K562 (cell line): ENCODE measurements around the gene CLIC3. TPM values are rescaled to one million over a fixed set of nuclear protein-coding genes. Genes with fewer than 3 reads are reported as not detected.
A peak's percentile ranks its signal among the peaks of the same experiment; 100 is the strongest.

Experiments used
- CBFA2T3 ChIP-seq: fragments of 450-650 bp; IDR thresholded peaks from 2 replicates; pipeline ENCODE4 v1.6.1; 2017
- CTBP1 ChIP-seq: fragments of 450-650 bp; IDR thresholded peaks from 2 replicates; pipeline ENCODE4 v1.6.1; 2016; ENCODE audit warnings: borderline replicate concordance
- CTCF ChIP-seq, 3 experiments: IDR thresholded peaks in 2 of 3; conservative IDR thresholded peaks in 1 of 3; 2 replicates each; pipeline ENCODE4 v1.5.1; 2011 to 2012; ENCODE audit warnings: low read length in 3 of 3, mild to moderate bottlenecking in 3 of 3, control low read depth in 2 of 3, improper control_type of control experiment in 1 of 3, inconsistent platforms in 1 of 3, low read depth in 1 of 3, mixed read lengths in 1 of 3, moderate library complexity in 1 of 3; ENCODE audit not compliant: insufficient read depth in 2 of 3
- EP400 ChIP-seq: fragments of 450-650 bp; IDR thresholded peaks from 2 replicates; pipeline ENCODE4 v1.6.1; 2017; ENCODE audit warnings: antibody characterized with exemption, mild to moderate bottlenecking, moderate library complexity
- ETS1 ChIP-seq: conservative IDR thresholded peaks from 2 replicates; pipeline ENCODE4 v1.6.1; 2011; ENCODE audit warnings: low read depth, mild to moderate bottlenecking, low read length; ENCODE audit not compliant: control insufficient read depth
- FIP1L1 ChIP-seq: fragments of 200-400 bp; formaldehyde crosslinking; IDR thresholded peaks from 2 replicates; pipeline ENCODE4 v1.6.1; 2018; ENCODE audit warnings: mild to moderate bottlenecking, low read depth, low read length; ENCODE audit not compliant: poor library complexity, severe bottlenecking
- FOXK1 ChIP-seq: sonication (generic); formaldehyde crosslinking; IDR thresholded peaks from 2 replicates; pipeline ENCODE4 v1.8.0; 2022; ENCODE audit warnings: missing genetic modification reagents, mild to moderate bottlenecking, borderline replicate concordance
- FOXP1 ChIP-seq: sonication (generic); formaldehyde crosslinking; IDR thresholded peaks from 2 replicates; pipeline ENCODE4 v1.8.0; 2022; ENCODE audit warnings: mild to moderate bottlenecking, missing genetic modification reagents
- JUN ChIP-seq, 2 experiments: sonication (generic) in 1 of 2; formaldehyde crosslinking in 1 of 2; IDR thresholded peaks; 2 replicates each; pipeline versions ENCODE4 v1.6.1 to v1.8.0; 2012 to 2022; ENCODE audit warnings: borderline replicate concordance in 2 of 2, mild to moderate bottlenecking in 2 of 2, improper control_type of control experiment in 1 of 2, low read depth in 1 of 2, low read length in 1 of 2, missing genetic modification reagents in 1 of 2
- KLF16 ChIP-seq: IDR thresholded peaks from 2 replicates; pipeline ENCODE4 v1.6.1; 2016; ENCODE audit warnings: antibody characterized with exemption
- MAZ ChIP-seq, 2 experiments: fragments of 450-650 bp in 1 of 2; sonication (generic) in 1 of 2; formaldehyde crosslinking; IDR thresholded peaks in 1 of 2; conservative IDR thresholded peaks in 1 of 2; 2 replicates each; pipeline versions ENCODE4 v1.4.0 to v1.5.0; 2020; ENCODE audit warnings: mild to moderate bottlenecking in 1 of 2, missing genetic modification reagents in 1 of 2
- NR2C2 ChIP-seq, 2 experiments: fragments of 200-800 bp in 1 of 2; sonication (Bioruptor generic) in 1 of 2; sonication (generic) in 1 of 2; formaldehyde crosslinking in 1 of 2; IDR thresholded peaks; 2 replicates each; pipeline versions ENCODE4 v1.6.1 to v1.8.0; 2016 to 2022; ENCODE audit warnings: mild to moderate bottlenecking in 1 of 2, missing compliant biosample characterization in 1 of 2, missing genetic modification characterization in 1 of 2, missing genetic modification reagents in 1 of 2
- PRDM10 ChIP-seq: fragments of 450-650 bp; IDR thresholded peaks from 2 replicates; pipeline ENCODE4 v1.6.1; 2018; ENCODE audit not compliant: partially characterized antibody
- RAD21 ChIP-seq, 2 experiments: fragments of 250-450 bp in 1 of 2; fragments of 450-650 bp in 1 of 2; sonication (Bioruptor Pico) in 1 of 2; formaldehyde crosslinking in 1 of 2; IDR thresholded peaks in 1 of 2; conservative IDR thresholded peaks in 1 of 2; 2 replicates each; pipeline versions ENCODE4 v1.4.0 to v1.8.0; 2020 to 2022; ENCODE audit warnings: mild to moderate bottlenecking in 2 of 2, moderate library complexity in 1 of 2
- TOE1 ChIP-seq, 2 experiments: fragments of 450-650 bp in 1 of 2; sonication (generic) in 1 of 2; formaldehyde crosslinking in 1 of 2; IDR thresholded peaks; 2 replicates each; pipeline versions ENCODE4 v1.7.1 to v1.8.0; 2016 to 2022; ENCODE audit warnings: borderline replicate concordance in 2 of 2, mild to moderate bottlenecking in 2 of 2, antibody characterized with exemption in 1 of 2, inconsistent platforms in 1 of 2, low read depth in 1 of 2, missing genetic modification reagents in 1 of 2, moderate library complexity in 1 of 2
- ZNF431 ChIP-seq: sonication (generic); formaldehyde crosslinking; IDR thresholded peaks from 2 replicates; pipeline ENCODE4 v1.8.0; 2022; ENCODE audit warnings: mild to moderate bottlenecking, missing genetic modification reagents
- ZNF76 ChIP-seq: fragments of 250-450 bp; sonication (Bioruptor Pico); IDR thresholded peaks from 2 replicates; pipeline ENCODE4 v1.4.0; 2020; ENCODE audit warnings: mild to moderate bottlenecking, moderate library complexity, borderline replicate concordance
- polyA plus RNA-seq, 8 experiments: library from polyadenylated mRNA; depleted of rRNA in 4 of 8; stranded (reverse) in 5 of 8; unstranded in 3 of 8; fragments of >200 nt; fragmentation: Nextera tagmentation in 2 of 8; fragmentation: Illumina TruSeq in 1 of 8; extraction: Ambion mirVana in 2 of 8; extraction: Trizol in 1 of 8; gene quantifications; 2 replicates each; pipeline versions ENCODE4 v1.2.1 to v1.2.3, GENCODE V29; 2011 to 2014; ENCODE audit warnings: inconsistent platforms in 1 of 8, missing spikeins in 1 of 8
- total RNA-seq, 7 experiments: library from RNA; depleted of rRNA in 6 of 7; stranded (reverse); fragments of >200 nt in 6 of 7; fragmentation: Illumina TruSeq in 2 of 7; extraction: Trizol in 2 of 7; gene quantifications; 2 replicates each; pipeline versions ENCODE4 v1.2.1 to v1.2.3, GENCODE V29; 2011 to 2021; ENCODE audit warnings: low replicate concordance in 1 of 7

The CLIC3 gene
- total and polyA plus RNA-seq, 9 of the 15 experiments (the other 6 are each of a cell fraction or from before 2014, with no cell fraction given): 0.27 to 0.29 TPM; not detected in 7

- TF ChIP-seq ETS1 (peak; percentile 16; the same call in 1 of the 2 replicates), FOXP1 (CRISPR knock-in tag) (peak; percentile 66; the same call in 1 of the 2 replicates), CTCF (IDR thresholded peaks at IDR 0.05 in 2 of 3, conservative IDR thresholded peaks at IDR 0.05 in 1 of 3; ENCODE audit: insufficient read depth in 2 of 3, low read depth in 1 of 3, low read length in 3 of 3) (peak; percentile 67 to 80 (median 71)), PRDM10 (peak; percentile 8), CTBP1 (peak; percentile 61; the same call in 1 of the 2 replicates), FIP1L1 (peak; percentile 48), JUN (IDR thresholded peaks at IDR 0.05; ENCODE audit: borderline replicate concordance, low read depth, low read length) (no peak), JUN (CRISPR knock-in tag; IDR thresholded peaks at IDR 0.05; ENCODE audit: borderline replicate concordance) (0 out of 2 replicates have a peak, but pooled peaks have one; percentile 39), TOE1 (IDR thresholded peaks at IDR 0.05; ENCODE audit: borderline replicate concordance) (no peak), TOE1 (CRISPR knock-in tag; IDR thresholded peaks at IDR 0.05; ENCODE audit: borderline replicate concordance, low read depth) (0 out of 2 replicates have a peak, but pooled peaks have one; percentile 60), CBFA2T3 (0 out of 2 replicates have a peak, but pooled peaks have one; percentile 14), FOXK1 (CRISPR knock-in tag) (no peak), EP400 (no peak), RAD21 (CRISPR knock-in tag; conservative IDR thresholded peaks at IDR 0.05 in 1 of 2, IDR thresholded peaks at IDR 0.05 in 1 of 2) (peak in 1 of 2 experiments; percentile 39; a peak in 2 of 4 replicates), MAZ (CRISPR knock-in tag; conservative IDR thresholded peaks at IDR 0.05 in 1 of 2, IDR thresholded peaks at IDR 0.05 in 1 of 2) (peak in 1 of 2 experiments; percentile 40; a peak in 2 of 4 replicates), ZNF431 (peak; percentile 62; the same call in 1 of the 2 replicates), KLF16 (no peak), NR2C2 (CRISPR knock-in tag; IDR thresholded peaks at IDR 0.05) (no peak), NR2C2 (tag; IDR thresholded peaks at IDR 0.05) (0 out of 2 replicates have a peak, but pooled peaks have one; percentile 2), ZNF76 (no peak)
Measured at GRCh38 chr9:137028263-137029057, 32.1 kb upstream of the CLIC3 start (continued).
